GM12875 (cell line): ENCODE data around the gene TUBB.

Source experiments
- H3K4me3 ChIP-seq: one replicate; pipeline ENCODE4 v1.5.1; 2011; ENCODE audit warnings: low read depth, low read length, control low read depth
- TF ChIP-seq, protein P1 (sequence below): IDR thresholded peaks from 2 replicates; pipeline ENCODE4 v1.5.1; 2011; ENCODE audit warnings: low read depth, mild to moderate bottlenecking, control low read depth, inconsistent platforms, low read length, moderate library complexity, borderline replicate concordance; ENCODE audit not compliant: insufficient read depth

TUBB gene

DNA sequence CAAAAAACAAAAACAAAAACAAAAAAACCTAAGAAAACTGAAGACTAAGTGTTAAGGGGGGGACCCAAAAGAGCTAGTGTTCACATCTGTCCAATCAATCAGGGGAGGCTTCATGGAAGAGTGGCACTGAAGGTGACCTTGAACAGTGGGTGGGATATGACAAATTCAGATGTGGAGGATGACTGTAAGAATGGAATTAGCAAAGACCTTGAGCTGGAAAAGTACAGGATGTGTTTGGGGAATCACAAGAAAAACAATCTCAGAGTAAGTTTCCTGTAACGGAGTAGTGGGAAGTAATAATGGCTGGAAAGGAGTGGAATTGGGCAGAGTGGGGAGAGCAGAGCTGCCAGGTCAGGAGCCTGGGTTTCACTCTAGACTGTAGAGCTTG is 27.1 kb downstream of the TUBB start:
- TF ChIP-seq, protein P1, sequence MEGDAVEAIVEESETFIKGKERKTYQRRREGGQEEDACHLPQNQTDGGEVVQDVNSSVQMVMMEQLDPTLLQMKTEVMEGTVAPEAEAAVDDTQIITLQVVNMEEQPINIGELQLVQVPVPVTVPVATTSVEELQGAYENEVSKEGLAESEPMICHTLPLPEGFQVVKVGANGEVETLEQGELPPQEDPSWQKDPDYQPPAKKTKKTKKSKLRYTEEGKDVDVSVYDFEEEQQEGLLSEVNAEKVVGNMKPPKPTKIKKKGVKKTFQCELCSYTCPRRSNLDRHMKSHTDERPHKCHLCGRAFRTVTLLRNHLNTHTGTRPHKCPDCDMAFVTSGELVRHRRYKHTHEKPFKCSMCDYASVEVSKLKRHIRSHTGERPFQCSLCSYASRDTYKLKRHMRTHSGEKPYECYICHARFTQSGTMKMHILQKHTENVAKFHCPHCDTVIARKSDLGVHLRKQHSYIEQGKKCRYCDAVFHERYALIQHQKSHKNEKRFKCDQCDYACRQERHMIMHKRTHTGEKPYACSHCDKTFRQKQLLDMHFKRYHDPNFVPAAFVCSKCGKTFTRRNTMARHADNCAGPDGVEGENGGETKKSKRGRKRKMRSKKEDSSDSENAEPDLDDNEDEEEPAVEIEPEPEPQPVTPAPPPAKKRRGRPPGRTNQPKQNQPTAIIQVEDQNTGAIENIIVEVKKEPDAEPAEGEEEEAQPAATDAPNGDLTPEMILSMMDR, result no peak
- H3K4me3 ChIP-seq, result no peak overlapping the region

GRCh38 chr6:30747902-30748769 is 28.0 kb downstream of the TUBB start:
- TF ChIP-seq, protein P1, result no peak
- no peak overlapping the region for H3K4me3 ChIP-seq

GRCh38 chr6:30748851-30749540 is 28.8 kb downstream of the TUBB start:
- TF ChIP-seq, protein P1, result no peak

GRCh38 chr6:30749554-30750378 is 29.6 kb downstream of the TUBB start:
- no peak overlapping the region for H3K4me3 ChIP-seq
- TF ChIP-seq, protein P1, result no peak

More at GRCh38 chr6:30748851-30749540, 28.8 kb downstream of the TUBB start:
- H3K4me3 ChIP-seq, result no peak overlapping the region

DNA sequence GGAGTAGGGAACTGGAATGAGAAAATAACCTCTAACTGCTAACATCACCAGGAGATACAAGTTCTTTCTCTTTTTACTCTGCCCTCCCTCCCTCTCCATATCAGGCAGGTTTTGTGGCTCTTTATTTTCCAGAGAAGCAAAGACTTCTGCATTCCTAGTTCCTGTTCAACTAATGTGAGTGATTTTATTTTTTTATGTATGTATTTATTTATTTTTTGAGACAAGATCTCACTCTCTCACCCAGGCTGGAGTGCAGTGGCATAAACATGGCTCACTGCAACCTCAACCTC is 30.2 kb downstream of the TUBB start:
- TF ChIP-seq, protein P1, result no peak
- H3K4me3 ChIP-seq, result no peak overlapping the region

GRCh38 chr6:30752157-30752927 is 32.2 kb downstream of the TUBB start:
- H3K4me3 ChIP-seq, result no peak overlapping the region
- TF ChIP-seq, protein P1, result no peak
